A549 (cell line): Measurements from ENCODE around the gene ZNF628. TPM values are rescaled to one million over a fixed set of nuclear protein-coding genes. Genes with fewer than 3 reads are reported as not detected.

Experiments used
- ATAC-seq, 2 experiments: fragments of 200-7000 bp in 1 of 2; fragments of >200 bp in 1 of 2; cut with Nextera tagmentation in 1 of 2; cut with Tn5 transposase in 1 of 2; 3 replicates each; pipeline versions ENCODE4 v1.8.0 to v1.9.1; 2018 to 2020; ENCODE audit warnings: mild to moderate bottlenecking in 1 of 2, moderate library complexity in 1 of 2
- CTCF ChIA-PET: fragments of 300-600 bp; sonication (Branson Sonifier 250); formaldehyde crosslinking; extraction: SDS; loops from one replicate; lab custom pipeline; 2021; ENCODE audit warnings: antibody characterized with exemption, inconsistent platforms; lab: Yijun Ruan, JAX
- POLR2A ChIA-PET: fragments of 350-600 bp; formaldehyde crosslinking; extraction: SDS; loops from one replicate; lab custom pipeline; 2021; ENCODE audit warnings: antibody characterized with exemption, inconsistent platforms; lab: Yijun Ruan, JAX
- DNase-seq, 2 experiments: peaks; one replicate each; pipeline versions ENCODE4 v3.0.0 to v3.0.0-alpha.2; 2011 to 2016; ENCODE audit warnings: low read depth in 1 of 2, low spot score in 1 of 2
- FAIRE-seq: peaks from 2 replicates; lab custom pipeline; 2011; peaks lifted over from hg19 to GRCh38; lab: Jason Lieb, UNC
- H3K27ac ChIP-seq, 2 experiments: fragments of >200 bp; sonication (Bioruptor Twin); formaldehyde crosslinking; 3 replicates each; pipeline ENCODE4 v1.5.1; 2016 to 2017
- H3K4me1 ChIP-seq: fragments of >200 bp; sonication (Bioruptor Twin); formaldehyde crosslinking; 3 replicates; pipeline ENCODE4 v1.6.1; 2016
- H3K4me2 ChIP-seq: fragments of >200 bp; sonication (Bioruptor Twin); formaldehyde crosslinking; 3 replicates; pipeline ENCODE4 v1.6.1; 2016
- H3K4me3 ChIP-seq: fragments of >200 bp; sonication (Bioruptor Twin); formaldehyde crosslinking; 3 replicates; pipeline ENCODE4 v1.5.1; 2016
- H3K9me3 ChIP-seq: fragments of >200 bp; sonication (Bioruptor Twin); formaldehyde crosslinking; 3 replicates; pipeline ENCODE4 v1.6.1; 2016
- ATOH8 ChIP-seq: fragments of 250-450 bp; sonication (Bioruptor Pico); IDR thresholded peaks from 2 replicates; pipeline ENCODE4 v1.5.0; 2020; ENCODE audit warnings: low read depth, mild to moderate bottlenecking, moderate library complexity
- CHD2 ChIP-seq: fragments of 150-350 bp; IDR thresholded peaks from 2 replicates; pipeline ENCODE4 v1.6.1; 2014; ENCODE audit warnings: low read length; ENCODE audit not compliant: partially characterized antibody
- CHD4 ChIP-seq: fragments of 200-600 bp; sonication (generic); IDR thresholded peaks from 2 replicates; pipeline ENCODE4 v1.6.1; 2016; ENCODE audit warnings: antibody characterized with exemption, mild to moderate bottlenecking, borderline replicate concordance
- ESRRA ChIP-seq: fragments of 150-350 bp; IDR thresholded peaks from 2 replicates; pipeline ENCODE4 v1.6.1; 2014; ENCODE audit warnings: mild to moderate bottlenecking, low read length, borderline replicate concordance
- GATA3 ChIP-seq: IDR thresholded peaks from 2 replicates; pipeline ENCODE4 v1.6.1; 2012; ENCODE audit warnings: borderline replicate concordance
- HEYL ChIP-seq: fragments of 250-450 bp; sonication (Bioruptor Pico); IDR thresholded peaks from 2 replicates; pipeline ENCODE4 v1.8.0; 2021; ENCODE audit warnings: mild to moderate bottlenecking, moderate library complexity
- HMGXB4 ChIP-seq: fragments of 250-450 bp; sonication (Bioruptor Pico); IDR thresholded peaks from 2 replicates; pipeline ENCODE4 v1.5.0; 2021; ENCODE audit warnings: mild to moderate bottlenecking, moderate library complexity, borderline replicate concordance
- JUNB ChIP-seq: fragments of >200 bp; sonication (Bioruptor Twin); formaldehyde crosslinking; IDR thresholded peaks from 2 replicates; pipeline ENCODE4 v1.6.1; 2016
- KDM1A ChIP-seq: fragments of 200-600 bp; sonication (generic); IDR thresholded peaks from 2 replicates; pipeline ENCODE4 v1.6.1; 2016; ENCODE audit warnings: low read depth, mild to moderate bottlenecking
- KDM5A ChIP-seq: fragments of 200-600 bp; sonication (generic); IDR thresholded peaks from 2 replicates; pipeline ENCODE4 v1.6.1; 2016; ENCODE audit warnings: antibody characterized with exemption, mild to moderate bottlenecking
- MAFK ChIP-seq: fragments of 450-650 bp; IDR thresholded peaks from 2 replicates; pipeline ENCODE4 v1.6.1; 2014; ENCODE audit not compliant: partially characterized antibody
- POLR2AphosphoS2 ChIP-seq: conservative IDR thresholded peaks from 2 replicates; pipeline ENCODE4 v1.6.1; 2012; ENCODE audit warnings: low read length, improper control_type of control experiment, inconsistent platforms
- SREBF2 ChIP-seq: fragments of 450-650 bp; IDR thresholded peaks from 2 replicates; pipeline ENCODE4 v1.6.1; 2014; ENCODE audit warnings: mild to moderate bottlenecking, moderate library complexity
- TP53 ChIP-seq: fragments of 250-450 bp; sonication (Bioruptor Pico); IDR thresholded peaks from 2 replicates; pipeline ENCODE4 v1.5.0; 2021; ENCODE audit warnings: mild to moderate bottlenecking, moderate library complexity
- ZC3H11A ChIP-seq: fragments of 450-650 bp; IDR thresholded peaks from 2 replicates; pipeline ENCODE4 v1.6.1; 2014; ENCODE audit warnings: antibody characterized with exemption, mild to moderate bottlenecking
- ZFP36 ChIP-seq: fragments of 450-650 bp; IDR thresholded peaks from 2 replicates; pipeline ENCODE4 v1.6.1; 2014; ENCODE audit warnings: borderline replicate concordance; ENCODE audit not compliant: partially characterized antibody
- ZSCAN20 ChIP-seq: fragments of 250-450 bp; sonication (Bioruptor Pico); IDR thresholded peaks from 2 replicates; pipeline ENCODE4 v1.8.0; 2022; ENCODE audit warnings: mild to moderate bottlenecking, moderate library complexity
- WGBS: methylation state at CpG from one replicate; pipeline ENCODE4 v1.1.6; 2017; ENCODE audit errors: missing lambda C conversion rate; 5-methylcytosine and 5-hydroxymethylcytosine counted together
- polyA plus RNA-seq, 4 experiments: library from polyadenylated mRNA; depleted of rRNA in 3 of 4; stranded (reverse); fragments of >200 nt; fragmentation: RNase III in 1 of 4; extraction: RNeasy Plus Mini Kit Qiagen cat#74134 plus additional on column Dnase treatment in 1 of 4; gene quantifications; 2 replicates in 3 of 4; 3 replicates in 1 of 4; pipeline ENCODE4 v1.2.3, GENCODE V29; 2011 to 2017

Gene ZNF628
- polyA plus RNA-seq, 2 of the 4 experiments (the other 2 are of a cell fraction), result 0.32 to 5.7 TPM

- 66% methylated on average over 2 of the region's 2 CpGs for WGBS
- CTCF ChIA-PET, result interaction anchor here (0.7 to 17.3 kb wide), 11 partner anchors 9 to 356 kb away, joined by 3 to 194 read pairs (median 5); partner anchors contain the start of genes NAT14 and ZNF628
These were observed 21.9 kb downstream of the ZNF628 start for GRCh38 chr19:55498246-55498840.

GRCh38 chr19:55500368-55500952, 24.0 kb downstream of the ZNF628 start:
- Histone ChIP-seq H3K4me1 (no peaks in the 10 kb centered on the region), H3K4me2 (no peak overlapping the region), H3K9me3 (peaks cover 9% of the 10 kb centered on the region; the same call in 1 of the 3 replicates), H3K4me3 (no peak overlapping the region), H3K27ac (no peak overlapping the region)
- 87% methylated on average over 26 of the region's 26 CpGs for WGBS
- DNase-seq, result no peak
- no peak for FAIRE-seq
- no peak for ATAC-seq
- ChIA-PET CTCF (interaction anchor here (0.7 to 5.7 kb wide), 9 partner anchors 12 to 411 kb away, joined by 3 to 219 read pairs (median 6); partner anchors contain the start of genes NAT14, SSC5D and ZNF865), POLR2A (interaction anchor here (1.0 to 1.3 kb wide), 2 partner anchors 24 to 124 kb away, joined by 3 to 6 read pairs; partner anchors contain the start of genes ZNF628 and ZNF784)
- TF ChIP-seq KDM5A (no peak), ATOH8 (CRISPR knock-in tag) (no peak), ZSCAN20 (CRISPR knock-in tag) (no peak), TP53 (CRISPR knock-in tag) (no peak)

More at GRCh38 chr19:55498246-55498840, 21.9 kb downstream of the ZNF628 start:
- DNase-seq, result no peak
- H3K9me3 ChIP-seq, result 0 out of 3 replicates have a peak, but pooled peaks cover 3% of the 10 kb centered on the region
- POLR2A ChIA-PET, result interaction anchor here (1.5 kb wide), 1 partner anchor 13 kb away, joined by 3 read pairs; the partner anchor contains the start of gene NAT14
- no peak overlapping the region for H3K4me3 ChIP-seq
- no peak overlapping the region for H3K27ac ChIP-seq
- TF ChIP-seq JUNB (no peak), HMGXB4 (no peak), GATA3 (no peak), CHD4 (no peak), KDM1A (peak; percentile 37; the same call in 1 of the 2 replicates), POLR2AphosphoS2 (no peak), KDM5A (no peak), ZFP36 (peak; percentile 67), ZC3H11A (no peak), ESRRA (no peak), CHD2 (no peak)
- peak; percentile 32 for FAIRE-seq
- H3K4me1 ChIP-seq, result no peaks in the 10 kb centered on the region
- H3K4me2 ChIP-seq, result no peak overlapping the region
- no peak for ATAC-seq

GRCh38 chr19:55502197-55502952, 26.0 kb downstream of the ZNF628 start:
- Histone ChIP-seq H3K9me3 (peaks cover 9% of the 10 kb centered on the region; the same call in 1 of the 3 replicates), H3K27ac (no peak overlapping the region), H3K4me1 (no peaks in the 10 kb centered on the region), H3K4me2 (no peak overlapping the region), H3K4me3 (no peak overlapping the region)
- no peak for ATAC-seq
- 89% methylated on average over 9 of the region's 9 CpGs for WGBS
- ChIA-PET POLR2A (interaction anchor here (1.0 kb wide), 1 partner anchor 102 kb away, joined by 3 read pairs; the partner anchor contains the start of gene ZNF865), CTCF (interaction anchor here (1.2 to 15.3 kb wide), 9 partner anchors 12 to 362 kb away, joined by 6 to 363 read pairs (median 40); partner anchors contain the start of genes NAT14, SSC5D, ZNF628 and ZNF784)
- no peak for FAIRE-seq
- no peak for DNase-seq
- TF ChIP-seq SREBF2 (no peak), CHD2 (no peak), POLR2AphosphoS2 (no peak), MAFK (no peak), ESRRA (no peak), HEYL (CRISPR knock-in tag) (no peak)
